Esophagus muscularis mucosa (tissue), 4 donors: ENCODE results near the gene DBNL. TPM values are rescaled to one million over a fixed set of nuclear protein-coding genes. Genes with fewer than 3 reads are reported as not detected.

Experiments
- DNase-seq: peaks from one replicate; pipeline ENCODE4 v3.0.0-alpha.2; 2017; ENCODE audit errors: extremely low spot score
- H3K27ac ChIP-seq, 4 donors: fragments of 200-600 bp; sonication (generic); replicated peaks in 1 of 4; 1 replicate in 3 of 4; 2 replicates in 1 of 4; pipeline ENCODE4 v1.5.1; 2016 to 2019; ENCODE audit warnings: mild to moderate bottlenecking in 1 of 4
- H3K27me3 ChIP-seq, 4 donors: fragments of 200-600 bp; sonication (generic); one replicate each; pipeline versions ENCODE4 v1.5.1 to v1.6.0; 2016 to 2019
- H3K36me3 ChIP-seq, 4 donors: fragments of 200-600 bp; sonication (generic); one replicate each; pipeline ENCODE4 v1.5.1; 2016 to 2019
- H3K4me1 ChIP-seq, 4 donors: fragments of 200-600 bp; sonication (generic); one replicate each; pipeline ENCODE4 v1.5.1; 2016 to 2019
- H3K4me3 ChIP-seq, 4 donors: fragments of 200-600 bp; sonication (generic); 1 replicate in 2 of 4; 2 replicates in 2 of 4; pipeline ENCODE4 v1.5.1; 2016 to 2019; ENCODE audit warnings: mild to moderate bottlenecking in 4 of 4, moderate library complexity in 1 of 4
- H3K9me3 ChIP-seq, 4 donors: fragments of 200-600 bp; sonication (generic); 1 replicate in 3 of 4; 2 replicates in 1 of 4; pipeline ENCODE4 v1.5.1; 2016 to 2019
- EP300 ChIP-seq: sonication (generic); formaldehyde crosslinking; IDR thresholded peaks from one replicate; pipeline ENCODE4 v1.6.1; 2017; ENCODE audit warnings: antibody characterized with exemption
- POLR2A ChIP-seq: fragments of 450-650 bp; IDR thresholded peaks from one replicate; pipeline ENCODE4 v1.6.1; 2017; ENCODE audit warnings: antibody characterized with exemption, moderate library complexity, mild to moderate bottlenecking, low read depth
- POLR2AphosphoS5 ChIP-seq, 2 donors: sonication (generic); formaldehyde crosslinking; IDR thresholded peaks; one replicate each; pipeline ENCODE4 v1.6.1; 2017; ENCODE audit warnings: antibody characterized with exemption in 2 of 2
- WGBS: methylation state at CpG from one replicate; pipeline ENCODE4 v1.1.5; 2018; 5-methylcytosine and 5-hydroxymethylcytosine counted together
- intact Hi-C: fragments of 100-400 bp; cut with DNase I; formaldehyde crosslinking; loops from one replicate; pipeline ENCODE4 v1.15.1; 2023
- total RNA-seq, 4 donors: library from RNA; depleted of rRNA; stranded (reverse); fragments of >200 nt; gene quantifications; one replicate each; pipeline versions ENCODE4 v1.1.0 to v1.2.1, GENCODE V29; 2016
- TF ChIP-seq, protein P1 (sequence below), 3 experiments: fragments of 200-600 bp in 2 of 3; fragments of 450-650 bp in 1 of 3; sonication (generic) in 2 of 3; IDR thresholded peaks; one replicate each; pipeline ENCODE4 v1.5.1; 2017 to 2019; ENCODE audit warnings: antibody characterized with exemption in 3 of 3, mild to moderate bottlenecking in 2 of 3, moderate library complexity in 1 of 3

Gene DBNL
- total RNA-seq, 4 donors from 2014 or later = 93.9 to 122 (median 115) TPM

DNA sequence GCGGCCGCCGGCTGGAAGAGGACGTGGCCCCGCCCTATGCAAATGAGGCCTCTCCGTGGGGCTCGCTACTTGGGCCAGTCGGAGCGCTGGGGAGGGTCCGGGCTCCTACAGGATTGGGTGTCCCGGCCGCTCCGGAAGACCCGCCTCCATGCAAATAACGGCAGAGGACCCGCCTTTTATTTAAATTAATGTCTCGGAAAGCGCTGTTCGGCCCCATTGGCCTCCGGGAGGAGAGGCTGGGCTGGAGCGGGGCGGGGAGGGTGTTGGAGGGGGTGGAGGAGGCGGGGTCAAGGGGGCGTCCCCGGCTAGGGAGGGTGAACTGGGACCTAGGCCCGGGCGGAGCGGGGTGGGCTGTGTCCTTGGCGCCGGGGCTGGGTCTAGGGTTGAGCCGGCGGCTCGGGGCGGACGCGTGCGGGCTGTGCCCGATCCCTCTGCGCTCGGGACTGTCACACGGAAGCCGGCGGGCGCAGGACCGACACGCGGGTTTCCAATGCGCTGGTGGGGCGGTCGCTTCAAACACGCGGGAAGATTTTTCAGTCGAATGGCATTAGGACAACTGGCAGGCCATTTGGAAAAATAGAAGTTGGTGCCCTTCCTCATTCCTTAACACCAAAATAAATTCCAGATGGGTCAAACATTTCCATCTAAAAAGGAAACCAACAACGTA is 38.2 kb downstream of the DBNL start:
- under 1% methylated on average over 31 of the region's 54 CpGs for WGBS
- H3K9me3 ChIP-seq = no peaks in the 10 kb centered on the region
- peaks cover 22 to 32% (median 32%) of the 10 kb centered on the region in 4 donors for H3K36me3 ChIP-seq
- peak; percentile 69 for TF ChIP-seq POLR2A
- TF ChIP-seq POLR2AphosphoS5 (IDR thresholded peaks at IDR 0.05) = peak; percentile 77 to 79
- TF ChIP-seq EP300 = no peak
- TF ChIP-seq, protein P1, sequence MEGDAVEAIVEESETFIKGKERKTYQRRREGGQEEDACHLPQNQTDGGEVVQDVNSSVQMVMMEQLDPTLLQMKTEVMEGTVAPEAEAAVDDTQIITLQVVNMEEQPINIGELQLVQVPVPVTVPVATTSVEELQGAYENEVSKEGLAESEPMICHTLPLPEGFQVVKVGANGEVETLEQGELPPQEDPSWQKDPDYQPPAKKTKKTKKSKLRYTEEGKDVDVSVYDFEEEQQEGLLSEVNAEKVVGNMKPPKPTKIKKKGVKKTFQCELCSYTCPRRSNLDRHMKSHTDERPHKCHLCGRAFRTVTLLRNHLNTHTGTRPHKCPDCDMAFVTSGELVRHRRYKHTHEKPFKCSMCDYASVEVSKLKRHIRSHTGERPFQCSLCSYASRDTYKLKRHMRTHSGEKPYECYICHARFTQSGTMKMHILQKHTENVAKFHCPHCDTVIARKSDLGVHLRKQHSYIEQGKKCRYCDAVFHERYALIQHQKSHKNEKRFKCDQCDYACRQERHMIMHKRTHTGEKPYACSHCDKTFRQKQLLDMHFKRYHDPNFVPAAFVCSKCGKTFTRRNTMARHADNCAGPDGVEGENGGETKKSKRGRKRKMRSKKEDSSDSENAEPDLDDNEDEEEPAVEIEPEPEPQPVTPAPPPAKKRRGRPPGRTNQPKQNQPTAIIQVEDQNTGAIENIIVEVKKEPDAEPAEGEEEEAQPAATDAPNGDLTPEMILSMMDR (IDR thresholded peaks at IDR 0.05) = peak in 1 of 3 experiments; percentile 2
- peak; percentile 99 for DNase-seq
- H3K4me3 ChIP-seq = peak overlapping the region; percentile 78 to 94 (median 85)
- H3K27ac ChIP-seq = peak overlapping the region; percentile 89 to 94 (median 92)
- no peaks in the 10 kb centered on the region for H3K27me3 ChIP-seq
- intact Hi-C loops = loop anchor here (2.0 to 5.0 kb wide), 2 partner anchors 40 kb away; partner anchors contain the start of genes DBNL and POLD2
- H3K4me1 ChIP-seq = peaks cover 41 to 71% (median 61%) of the 10 kb centered on the region in 4 donors

DNA sequence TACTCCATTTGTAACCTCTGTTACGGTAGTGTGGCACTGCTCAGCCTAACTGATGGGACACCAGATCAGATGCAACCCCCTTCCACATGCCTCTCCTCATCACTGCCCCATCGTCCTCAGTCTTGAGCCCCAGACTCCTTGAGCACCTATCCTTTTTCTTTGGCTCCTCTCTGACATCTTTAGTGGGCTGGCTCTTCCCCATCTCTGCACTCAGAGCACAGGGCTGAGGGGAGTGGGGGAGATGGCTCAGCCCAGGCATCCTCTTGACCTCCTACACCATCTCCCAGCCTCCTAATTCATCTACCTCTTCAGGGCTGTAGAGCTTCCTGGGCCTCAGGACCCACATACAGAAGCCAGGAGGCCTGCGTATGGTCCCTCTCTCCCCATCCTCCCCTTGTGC is 39.3 kb downstream of the DBNL start:
- H3K4me3 ChIP-seq = no peak overlapping the region
- peak overlapping the region; percentile 89 to 94 (median 92) for H3K27ac ChIP-seq
- intact Hi-C loops = loop anchor here (2.0 to 5.0 kb wide), 2 partner anchors 39 to 41 kb away; partner anchors contain the start of genes DBNL and POLD2
- no peaks in the 10 kb centered on the region for H3K27me3 ChIP-seq
- WGBS = 97% methylated on average over 3 of the region's 3 CpGs
- TF ChIP-seq POLR2A (no peak), POLR2AphosphoS5 (IDR thresholded peaks at IDR 0.05) (no peak), EP300 (no peak)
- TF ChIP-seq, protein P1 (IDR thresholded peaks at IDR 0.05) = no peak
- H3K4me1 ChIP-seq = peaks cover 44 to 72% (median 66%) of the 10 kb centered on the region in 4 donors
- no peaks in the 10 kb centered on the region for H3K9me3 ChIP-seq
- no peak for DNase-seq
- peaks cover 11 to 21% (median 21%) of the 10 kb centered on the region in 4 donors for H3K36me3 ChIP-seq

DNA sequence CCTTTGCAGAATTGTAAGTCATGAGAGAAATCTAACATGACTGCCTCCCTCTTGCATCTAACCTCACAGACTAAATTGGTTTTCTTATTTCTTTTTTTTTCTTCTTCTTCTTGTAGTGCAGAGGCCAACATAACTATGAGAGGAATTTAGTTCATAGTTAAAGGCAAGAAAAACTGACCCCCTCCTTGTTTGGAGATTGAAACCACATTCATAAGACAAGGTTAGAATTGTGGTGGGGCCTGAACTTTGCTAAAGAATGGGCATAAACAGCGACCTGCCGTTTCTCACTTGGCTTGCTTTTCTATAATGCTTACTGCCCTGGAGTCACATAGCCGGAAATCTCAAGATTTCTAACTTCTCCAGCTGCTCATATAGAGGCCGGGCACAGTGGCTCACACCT is 40.2 kb downstream of the DBNL start:
- Histone ChIP-seq H3K36me3 (peaks cover 4 to 12% (median 11%) of the 10 kb centered on the region in 4 donors), H3K27me3 (no peaks in the 10 kb centered on the region), H3K27ac (peak overlapping the region; percentile 89 to 94 (median 92)), H3K9me3 (no peaks in the 10 kb centered on the region), H3K4me3 (no peak overlapping the region), H3K4me1 (peaks cover 40 to 72% (median 66%) of the 10 kb centered on the region in 4 donors)
- intact Hi-C loops = loop anchor here (5.0 kb wide), 1 partner anchor 42 kb away; the partner anchor contains the start of gene DBNL
- WGBS = 71% methylated on average over 4 of the region's 4 CpGs
- TF ChIP-seq POLR2AphosphoS5 (IDR thresholded peaks at IDR 0.05) (no peak), EP300 (no peak), POLR2A (no peak)
- TF ChIP-seq, protein P1 (IDR thresholded peaks at IDR 0.05) = no peak
- DNase-seq = no peak

DNA sequence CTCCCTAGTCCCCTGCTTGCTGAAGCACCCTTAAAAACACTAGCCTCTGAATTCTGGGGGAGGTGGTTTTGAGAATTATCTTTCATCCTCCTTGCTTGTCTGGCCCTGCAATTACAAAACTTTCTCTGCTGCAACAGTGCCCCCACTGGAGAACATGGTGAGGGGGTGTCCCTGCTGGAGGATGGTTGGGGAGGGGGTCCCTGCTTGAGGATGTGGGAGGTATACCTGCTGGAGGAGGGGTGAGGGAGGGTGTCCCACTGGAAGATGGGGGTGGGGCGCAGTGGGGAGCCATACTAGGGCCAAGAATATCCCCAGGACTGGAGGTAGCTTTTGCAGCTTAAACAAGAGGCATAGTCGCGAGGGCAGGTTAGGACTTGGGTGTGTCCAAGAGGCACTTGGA is 41.0 kb downstream of the DBNL start:
- Histone ChIP-seq H3K27ac (peak overlapping the region; percentile 89 to 94 (median 92)), H3K4me1 (peaks cover 34 to 72% (median 66%) of the 10 kb centered on the region in 4 donors), H3K4me3 (no peak overlapping the region), H3K36me3 (peaks cover 0 to 3% (median 3%) of the 10 kb centered on the region in 4 donors), H3K9me3 (no peaks in the 10 kb centered on the region), H3K27me3 (no peaks in the 10 kb centered on the region)
- no peak for DNase-seq
- intact Hi-C loops = no loop called here
- 80% methylated on average over 3 of the region's 3 CpGs for WGBS
- no peak for TF ChIP-seq POLR2AphosphoS5 (IDR thresholded peaks at IDR 0.05)
- TF ChIP-seq, protein P1 (IDR thresholded peaks at IDR 0.05) = no peak
- no peak for TF ChIP-seq EP300
- no peak for TF ChIP-seq POLR2A
